ENCODE measurements around the gene GNB2.

GNB2 gene

GRCh38 chr7:100627238-100627549 lies 46.3 kb upstream of the GNB2 start:
- TF ChIP-seq, protein P1, sequence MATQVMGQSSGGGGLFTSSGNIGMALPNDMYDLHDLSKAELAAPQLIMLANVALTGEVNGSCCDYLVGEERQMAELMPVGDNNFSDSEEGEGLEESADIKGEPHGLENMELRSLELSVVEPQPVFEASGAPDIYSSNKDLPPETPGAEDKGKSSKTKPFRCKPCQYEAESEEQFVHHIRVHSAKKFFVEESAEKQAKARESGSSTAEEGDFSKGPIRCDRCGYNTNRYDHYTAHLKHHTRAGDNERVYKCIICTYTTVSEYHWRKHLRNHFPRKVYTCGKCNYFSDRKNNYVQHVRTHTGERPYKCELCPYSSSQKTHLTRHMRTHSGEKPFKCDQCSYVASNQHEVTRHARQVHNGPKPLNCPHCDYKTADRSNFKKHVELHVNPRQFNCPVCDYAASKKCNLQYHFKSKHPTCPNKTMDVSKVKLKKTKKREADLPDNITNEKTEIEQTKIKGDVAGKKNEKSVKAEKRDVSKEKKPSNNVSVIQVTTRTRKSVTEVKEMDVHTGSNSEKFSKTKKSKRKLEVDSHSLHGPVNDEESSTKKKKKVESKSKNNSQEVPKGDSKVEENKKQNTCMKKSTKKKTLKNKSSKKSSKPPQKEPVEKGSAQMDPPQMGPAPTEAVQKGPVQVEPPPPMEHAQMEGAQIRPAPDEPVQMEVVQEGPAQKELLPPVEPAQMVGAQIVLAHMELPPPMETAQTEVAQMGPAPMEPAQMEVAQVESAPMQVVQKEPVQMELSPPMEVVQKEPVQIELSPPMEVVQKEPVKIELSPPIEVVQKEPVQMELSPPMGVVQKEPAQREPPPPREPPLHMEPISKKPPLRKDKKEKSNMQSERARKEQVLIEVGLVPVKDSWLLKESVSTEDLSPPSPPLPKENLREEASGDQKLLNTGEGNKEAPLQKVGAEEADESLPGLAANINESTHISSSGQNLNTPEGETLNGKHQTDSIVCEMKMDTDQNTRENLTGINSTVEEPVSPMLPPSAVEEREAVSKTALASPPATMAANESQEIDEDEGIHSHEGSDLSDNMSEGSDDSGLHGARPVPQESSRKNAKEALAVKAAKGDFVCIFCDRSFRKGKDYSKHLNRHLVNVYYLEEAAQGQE (IDR thresholded peaks at IDR 0.05; ENCODE audit: insufficient read depth in 1 of 2, low read depth in 2 of 2, low read length in 2 of 2), result no peak
- TF ChIP-seq FOXP2 (optimal IDR thresholded peaks at IDR 0.05; ENCODE audit: borderline replicate concordance, extremely low read depth, extremely low read length, insufficient read depth), result no peak
- TF ChIP-seq TAF1 (IDR thresholded peaks at IDR 0.05; ENCODE audit: borderline replicate concordance, insufficient read depth, low read length), result no peak
- no peak for TF ChIP-seq SIN3A (IDR thresholded peaks at IDR 0.05; ENCODE audit: borderline replicate concordance, insufficient read depth, low read length)
- no peak for TF ChIP-seq POLR2AphosphoS5 (IDR thresholded peaks at IDR 0.05; ENCODE audit: low read depth, low read length)

GRCh38 chr7:100629117-100629716 lies 44.3 kb upstream of the GNB2 start:
- TF ChIP-seq TAF1 (IDR thresholded peaks at IDR 0.05; ENCODE audit: borderline replicate concordance, insufficient read depth, low read length), result no peak
- TF ChIP-seq, protein P1 (IDR thresholded peaks at IDR 0.05; ENCODE audit: insufficient read depth in 1 of 2, low read depth in 2 of 2, low read length in 2 of 2), result no peak
- TF ChIP-seq POLR2AphosphoS5 (IDR thresholded peaks at IDR 0.05; ENCODE audit: low read depth, low read length), result no peak
- no peak for TF ChIP-seq SIN3A (IDR thresholded peaks at IDR 0.05; ENCODE audit: borderline replicate concordance, insufficient read depth, low read length)
- no peak for TF ChIP-seq FOXP2 (optimal IDR thresholded peaks at IDR 0.05; ENCODE audit: borderline replicate concordance, extremely low read depth, extremely low read length, insufficient read depth)

GRCh38 chr7:100630066-100630465 lies 43.5 kb upstream of the GNB2 start:
- TF ChIP-seq, protein P1 (IDR thresholded peaks at IDR 0.05; ENCODE audit: insufficient read depth in 1 of 2, low read depth in 2 of 2, low read length in 2 of 2), result no peak

GRCh38 chr7:100632951-100633717 lies 40.4 kb upstream of the GNB2 start:
- TF ChIP-seq, protein P1 (IDR thresholded peaks at IDR 0.05; ENCODE audit: insufficient read depth in 1 of 2, low read depth in 2 of 2, low read length in 2 of 2), result no peak
- TF ChIP-seq TAF1 (IDR thresholded peaks at IDR 0.05; ENCODE audit: borderline replicate concordance, insufficient read depth, low read length), result no peak
- no peak for TF ChIP-seq FOXP2 (optimal IDR thresholded peaks at IDR 0.05; ENCODE audit: borderline replicate concordance, extremely low read depth, extremely low read length, insufficient read depth)
- no peak for TF ChIP-seq POLR2AphosphoS5 (IDR thresholded peaks at IDR 0.05; ENCODE audit: low read depth, low read length)
- no peak for TF ChIP-seq SIN3A (IDR thresholded peaks at IDR 0.05; ENCODE audit: borderline replicate concordance, insufficient read depth, low read length)

Measured in PFSK-1 (cell line).